K562 (cell line): ENCODE data around the gene CHD3. TPM values are rescaled to one million over a fixed set of nuclear protein-coding genes. Genes with fewer than 3 reads are reported as not detected.
A peak's percentile ranks its signal among the peaks of the same experiment; 100 is the strongest.

Source experiments
- BCLAF1 ChIP-seq, 2 experiments: fragments of 450-650 bp in 1 of 2; IDR thresholded peaks; 2 replicates each; pipeline ENCODE4 v1.6.1; 2011 to 2017; ENCODE audit warnings: low read depth in 2 of 2, antibody characterized with exemption in 1 of 2, borderline replicate concordance in 1 of 2, low read length in 1 of 2, mild to moderate bottlenecking in 1 of 2, mixed read lengths in 1 of 2; ENCODE audit not compliant: control insufficient read depth in 1 of 2
- CREM ChIP-seq: IDR thresholded peaks from 2 replicates; pipeline ENCODE4 v1.6.1; 2014; ENCODE audit warnings: antibody characterized with exemption, low read depth
- FUS ChIP-seq: fragments of 200-400 bp; formaldehyde crosslinking; optimal IDR thresholded peaks from 2 replicates; pipeline ENCODE3; 2017; ENCODE audit warnings: low read depth, low read length
- GMEB1 ChIP-seq: fragments of 250-450 bp; sonication (Bioruptor Pico); IDR thresholded peaks from 2 replicates; pipeline ENCODE4 v1.4.0; 2020; ENCODE audit warnings: mild to moderate bottlenecking
- MCM5 ChIP-seq: fragments of 450-650 bp; IDR thresholded peaks from 2 replicates; pipeline ENCODE4 v1.6.1; 2016; ENCODE audit warnings: low read depth
- MEF2A ChIP-seq: IDR thresholded peaks from 2 replicates; pipeline ENCODE4 v1.6.1; 2011; ENCODE audit warnings: low read depth, mild to moderate bottlenecking, low read length, moderate library complexity; ENCODE audit not compliant: control insufficient read depth
- MTF1 ChIP-seq: fragments of 250-450 bp; sonication (Bioruptor Pico); IDR thresholded peaks from 2 replicates; pipeline ENCODE4 v1.9.0; 2021; ENCODE audit warnings: moderate library complexity, mild to moderate bottlenecking, inconsistent platforms, borderline replicate concordance
- MXI1 ChIP-seq: IDR thresholded peaks from 2 replicates; pipeline ENCODE4 v1.6.1; 2011; ENCODE audit warnings: low read depth, mild to moderate bottlenecking, improper control_type of control experiment, low read length
- NFE2 ChIP-seq: IDR thresholded peaks from 2 replicates; pipeline ENCODE4 v1.6.1; 2014; ENCODE audit warnings: antibody characterized with exemption, low read depth
- POLR2A ChIP-seq: fragments of 450-650 bp; conservative IDR thresholded peaks from 2 replicates; pipeline ENCODE4 v1.6.1; 2016
- STAT5B ChIP-seq: fragments of 250-450 bp; sonication (Bioruptor Pico); IDR thresholded peaks from 2 replicates; pipeline ENCODE4 v1.8.0; 2021; ENCODE audit warnings: mild to moderate bottlenecking, inconsistent platforms
- TCF7 ChIP-seq: sonication (generic); IDR thresholded peaks from 2 replicates; pipeline ENCODE4 v1.6.1; 2016; ENCODE audit warnings: antibody characterized with exemption, borderline replicate concordance
- TEAD1 ChIP-seq, 2 experiments: fragments of 450-650 bp in 1 of 2; sonication (generic) in 1 of 2; formaldehyde crosslinking; IDR thresholded peaks; 2 replicates each; pipeline versions ENCODE4 v1.4.0 to v1.8.0; 2020 to 2022; ENCODE audit warnings: mild to moderate bottlenecking in 2 of 2, missing genetic modification reagents in 1 of 2
- ZBTB43 ChIP-seq: sonication (generic); formaldehyde crosslinking; IDR thresholded peaks from 2 replicates; pipeline ENCODE4 v1.8.0; 2023; ENCODE audit warnings: mild to moderate bottlenecking, missing genetic modification reagents
- ZNF212 ChIP-seq: fragments of 450-650 bp; formaldehyde crosslinking; IDR thresholded peaks from 2 replicates; pipeline ENCODE4 v1.4.0; 2020; ENCODE audit warnings: mild to moderate bottlenecking
- ZNF280B ChIP-seq: fragments of 250-450 bp; sonication (Bioruptor Pico); IDR thresholded peaks from 2 replicates; pipeline ENCODE4 v1.5.1; 2021; ENCODE audit warnings: mild to moderate bottlenecking
- ZNF316 ChIP-seq: fragments of 450-650 bp; IDR thresholded peaks from 2 replicates; pipeline ENCODE4 v1.6.1; 2016
- ZNF41 ChIP-seq: fragments of 250-450 bp; sonication (Bioruptor Pico); conservative IDR thresholded peaks from 2 replicates; pipeline ENCODE4 v1.4.0; 2020; ENCODE audit warnings: mild to moderate bottlenecking
- ZNF512 ChIP-seq: IDR thresholded peaks from 2 replicates; pipeline ENCODE4 v1.6.1; 2016; ENCODE audit warnings: missing genetic modification characterization, missing compliant biosample characterization
- ZNF589 ChIP-seq: fragments of 200-800 bp; sonication (Bioruptor generic); IDR thresholded peaks from 2 replicates; pipeline ENCODE4 v1.6.1; 2016; ENCODE audit warnings: low read depth, missing genetic modification characterization, missing compliant biosample characterization
- polyA plus RNA-seq, 8 experiments: library from polyadenylated mRNA; depleted of rRNA in 4 of 8; stranded (reverse) in 5 of 8; unstranded in 3 of 8; fragments of >200 nt; fragmentation: Nextera tagmentation in 2 of 8; fragmentation: Illumina TruSeq in 1 of 8; extraction: Ambion mirVana in 2 of 8; extraction: Trizol in 1 of 8; gene quantifications; 2 replicates each; pipeline versions ENCODE4 v1.2.1 to v1.2.3, GENCODE V29; 2011 to 2014; ENCODE audit warnings: inconsistent platforms in 1 of 8, missing spikeins in 1 of 8
- total RNA-seq, 7 experiments: library from RNA; depleted of rRNA in 6 of 7; stranded (reverse); fragments of >200 nt in 6 of 7; fragmentation: Illumina TruSeq in 2 of 7; extraction: Trizol in 2 of 7; gene quantifications; 2 replicates each; pipeline versions ENCODE4 v1.2.1 to v1.2.3, GENCODE V29; 2011 to 2021; ENCODE audit warnings: low replicate concordance in 1 of 7

The CHD3 gene
- total and polyA plus RNA-seq, 9 of the 15 experiments (the other 6 are each of a cell fraction or from before 2014, with no cell fraction given) = 0.39 to 38.2 (median 21.2) TPM

- TF ChIP-seq ZNF280B (no peak), FUS (no peak), ZNF212 (CRISPR knock-in tag) (no peak), ZBTB43 (no peak), NFE2 (no peak), MXI1 (no peak), STAT5B (CRISPR knock-in tag) (no peak), TCF7 (0 out of 2 replicates have a peak, but pooled peaks have one; percentile 50), MCM5 (no peak), MTF1 (no peak), TEAD1 (CRISPR knock-in tag; IDR thresholded peaks at IDR 0.05) (peak in 1 of 2 experiments; percentile 89; a peak in 2 of 4 replicates), MEF2A (no peak), ZNF512 (tag) (no peak), CREM (peak; percentile 67), ZNF589 (CRISPR knock-in tag) (peak; percentile 95), ZNF316 (no peak), POLR2A (peak; percentile 70), BCLAF1 (IDR thresholded peaks at IDR 0.05; ENCODE audit: borderline replicate concordance in 1 of 2, control insufficient read depth in 1 of 2, low read depth in 2 of 2, low read length in 1 of 2) (no peak), GMEB1 (CRISPR knock-in tag) (no peak), ZNF41 (CRISPR knock-in tag) (no peak)
Observed at GRCh38 chr17:7915611-7916384, 27.2 kb downstream of the CHD3 start, which contains the start of gene RNF227 (continued).
